K562 (cell line): ENCODE measurements around the gene AZU1.

ENCODE experiments used
- SIN3A ChIP-seq, 2 experiments: fragments of 150-350 bp in 1 of 2; IDR thresholded peaks; 2 replicates each; pipeline ENCODE4 v1.6.1; 2011 to 2016; ENCODE audit warnings: borderline replicate concordance in 2 of 2, low read depth in 2 of 2, low read length in 2 of 2, mild to moderate bottlenecking in 2 of 2, moderate library complexity in 2 of 2; ENCODE audit not compliant: control insufficient read depth in 1 of 2
- ZNF449 ChIP-seq: fragments of 250-450 bp; sonication (Bioruptor Pico); IDR thresholded peaks from 2 replicates; pipeline ENCODE4 v1.8.0; 2022; ENCODE audit warnings: moderate library complexity, mild to moderate bottlenecking, inconsistent platforms

DNA sequence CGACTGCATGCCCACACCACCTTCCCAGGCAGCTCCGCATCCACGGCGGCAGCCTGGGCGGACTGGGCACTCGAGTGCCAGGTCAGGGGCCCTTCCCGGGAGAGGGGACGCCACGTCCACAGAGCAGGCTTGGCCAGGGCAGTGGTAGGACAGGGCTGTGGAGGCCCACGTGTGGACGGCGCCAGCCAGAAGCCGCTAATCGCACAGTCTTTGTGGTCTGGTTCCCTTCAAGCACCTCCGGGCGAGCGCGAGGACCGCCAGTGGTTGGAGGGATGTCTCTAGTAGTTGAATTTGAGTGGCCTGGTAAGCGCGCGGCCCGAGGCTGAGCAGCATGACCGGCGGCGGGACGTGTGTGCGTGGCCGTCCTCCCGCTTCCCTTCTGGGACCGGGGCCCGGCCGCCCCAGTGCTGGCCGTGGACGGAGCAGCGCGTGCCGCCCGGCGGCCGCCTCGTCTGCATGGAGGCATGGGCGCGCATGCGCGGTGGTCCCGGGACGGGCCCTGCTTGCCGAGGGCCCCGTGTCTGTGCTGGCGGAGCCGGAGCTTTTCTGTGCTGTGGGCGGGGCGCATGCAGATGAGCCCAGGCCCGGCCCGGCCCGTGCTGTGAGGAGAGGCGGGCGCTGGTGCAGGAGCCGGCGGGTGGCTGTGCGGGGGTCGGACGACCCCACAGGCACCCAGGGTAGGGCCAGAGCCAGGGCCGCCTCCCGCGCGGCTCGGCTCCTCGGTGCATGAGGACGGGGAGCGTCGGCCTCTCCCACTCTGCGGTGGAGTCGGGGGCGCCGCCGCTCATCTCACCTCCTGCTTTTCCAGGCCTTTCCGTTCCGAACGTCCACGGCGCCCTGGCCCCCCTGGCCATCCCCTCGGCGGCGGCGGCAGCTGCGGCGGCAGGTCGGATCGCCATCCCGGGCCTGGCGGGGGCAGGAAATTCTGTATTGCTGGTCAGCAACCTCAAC lies 21.8 kb upstream of the AZU1 start:
- TF ChIP-seq ZNF449 (no peak), SIN3A (IDR thresholded peaks at IDR 0.05; ENCODE audit: borderline replicate concordance in 2 of 2, control insufficient read depth in 1 of 2, low read depth in 2 of 2, low read length in 2 of 2) (no peak)
